HG02870 (cell line): ENCODE measurements around the gene MAD1L1.
A peak's percentile ranks its signal among the peaks of the same experiment; 100 is the strongest.
"Not testable (repeated sequence)": the region's sequence is repeated elsewhere in the genome, so short reads cannot be mapped to it uniquely, and the experiment has no call there.

Experiments
- ATAC-seq: cut with Tn5 transposase; IDR thresholded peaks from one replicate; pipeline ENCODE4 v1.9.1; 2021; ENCODE audit warnings: mild to moderate bottlenecking, moderate library complexity; ENCODE audit not compliant: unreplicated experiment

Gene MAD1L1

GRCh38 chr7:2072798-2073197 lies 159.9 kb downstream of the MAD1L1 start:
- ATAC-seq, result no peak

DNA sequence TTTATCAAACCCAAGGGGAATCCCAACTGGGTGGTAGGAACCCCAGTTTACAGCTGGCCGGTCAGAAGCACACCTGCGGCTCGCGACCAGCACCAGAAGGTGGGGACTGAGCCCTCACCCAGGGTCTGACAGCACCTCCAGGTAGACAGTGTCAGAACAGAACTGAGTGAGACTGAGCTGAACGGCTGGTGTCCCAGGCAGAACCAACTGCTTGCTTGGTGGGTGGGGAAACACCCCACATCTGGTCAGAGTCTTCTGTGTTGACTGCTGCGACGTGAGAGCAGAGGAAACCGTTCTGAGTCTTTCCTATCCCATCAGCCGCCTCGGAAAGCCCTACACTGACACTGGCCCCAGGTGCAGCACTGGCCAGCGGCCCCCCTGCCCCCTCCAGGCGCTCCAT lies 160.7 kb downstream of the MAD1L1 start:
- ATAC-seq, result peak; percentile 95

GRCh38 chr7:2071133-2071832 lies 161.5 kb downstream of the MAD1L1 start:
- ATAC-seq, result no peak

DNA sequence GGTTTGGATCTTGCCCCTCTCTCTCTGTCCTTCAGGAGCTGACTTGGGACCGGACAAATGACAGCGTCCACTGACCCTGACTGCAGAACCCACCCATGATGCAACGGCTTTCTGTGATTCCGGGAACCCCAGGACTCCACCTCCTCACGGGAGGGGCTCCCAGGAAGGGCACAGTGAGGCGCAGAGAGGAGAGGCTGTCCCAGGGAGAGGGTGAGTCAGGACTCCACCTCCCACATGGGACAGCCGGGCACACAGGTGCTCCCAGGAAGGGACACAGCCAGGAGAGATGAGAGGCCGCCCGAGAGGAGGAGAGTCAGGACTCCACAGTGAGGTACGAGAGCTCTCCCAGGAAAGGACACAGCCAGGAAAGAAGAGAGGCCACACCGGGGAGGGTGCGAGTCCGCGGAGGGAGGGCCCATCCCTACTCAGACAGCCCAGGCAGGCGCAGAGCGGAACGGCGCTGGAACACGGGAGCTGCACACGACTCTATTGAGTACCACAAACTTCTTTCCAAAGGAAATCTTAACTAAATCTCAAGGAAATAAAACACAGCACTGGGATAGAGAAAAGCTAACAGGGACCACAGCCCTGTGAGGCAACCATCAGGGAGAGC lies 162.5 kb downstream of the MAD1L1 start:
- ATAC-seq, result no peak

- ATAC-seq, result no peak
These were observed 163.3 kb downstream of the MAD1L1 start for GRCh38 chr7:2069472-2069860.

DNA sequence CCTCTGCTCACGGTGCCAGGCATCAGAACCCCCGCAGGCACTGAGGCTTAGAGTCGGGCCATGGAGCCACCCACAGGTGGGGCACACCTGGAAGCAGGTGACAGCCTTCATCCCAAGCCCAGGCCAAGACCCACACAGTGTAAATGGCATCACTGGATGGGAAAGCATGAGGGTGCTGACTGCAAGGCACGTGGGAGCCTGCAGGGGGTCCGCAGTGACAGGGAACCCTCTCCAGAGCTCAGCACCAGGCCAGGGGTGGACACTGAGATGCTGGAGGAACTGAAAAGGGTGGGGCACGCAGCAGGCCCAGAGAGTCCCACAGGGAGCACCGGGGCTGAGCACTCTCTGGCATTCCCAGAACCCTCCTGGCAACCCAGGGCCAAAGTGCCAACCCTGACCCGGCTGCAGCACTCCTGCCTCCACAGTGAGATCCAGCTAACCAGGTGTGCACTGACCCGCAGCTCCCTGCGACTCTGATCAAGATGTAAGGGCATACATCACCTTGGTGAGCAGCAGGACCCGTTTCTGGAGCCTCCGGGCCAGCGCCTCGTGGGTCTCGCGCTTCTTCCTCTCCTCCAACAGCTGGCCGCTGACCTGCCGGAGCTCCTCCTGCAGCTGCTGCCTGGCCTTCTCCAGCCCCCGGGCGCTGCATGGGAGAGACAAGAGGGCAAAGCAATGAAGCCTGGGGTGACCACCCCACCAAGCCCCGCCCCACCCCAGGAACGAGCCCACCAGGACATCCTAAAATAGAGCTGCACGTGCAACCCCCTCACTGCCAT lies 163.9 kb downstream of the MAD1L1 start:
- ATAC-seq, result no peak

DNA sequence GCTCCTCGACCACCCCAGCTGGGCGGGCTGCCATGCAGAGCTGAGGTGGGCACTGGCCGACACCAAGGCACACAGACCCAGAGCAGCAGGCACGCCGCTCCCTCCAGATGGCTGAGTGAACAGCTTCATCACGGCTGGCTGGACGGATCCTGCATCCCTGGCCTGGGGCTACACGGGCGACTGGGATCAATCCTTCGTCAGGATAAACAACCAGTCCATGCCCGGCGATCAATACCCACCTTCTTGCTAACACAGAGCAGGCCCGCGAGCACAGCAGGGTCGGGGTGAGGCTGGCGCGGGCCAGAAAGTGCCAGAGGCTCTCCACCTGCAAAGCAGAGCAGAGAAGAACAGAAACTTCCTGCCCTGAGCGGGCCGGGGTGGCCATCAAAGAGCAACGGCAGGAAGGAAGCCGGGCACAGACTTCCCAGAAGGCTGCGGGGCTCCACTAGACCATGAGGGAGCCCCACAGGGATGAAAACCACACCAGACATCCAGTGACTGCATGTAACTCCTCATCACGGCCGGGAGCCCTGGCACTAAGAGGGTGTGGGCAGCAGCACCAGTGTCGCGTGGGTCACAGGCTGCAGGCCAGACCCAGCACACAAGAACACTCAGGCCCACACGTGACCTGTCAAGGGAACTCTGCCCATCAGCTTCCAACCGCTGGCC lies 166.4 kb downstream of the MAD1L1 start:
- no peak for ATAC-seq

GRCh38 chr7:2065528-2065927 lies 167.2 kb downstream of the MAD1L1 start:
- no peak for ATAC-seq

GRCh38 chr7:2063563-2064260 lies 169.0 kb downstream of the MAD1L1 start:
- ATAC-seq, result no peak

DNA sequence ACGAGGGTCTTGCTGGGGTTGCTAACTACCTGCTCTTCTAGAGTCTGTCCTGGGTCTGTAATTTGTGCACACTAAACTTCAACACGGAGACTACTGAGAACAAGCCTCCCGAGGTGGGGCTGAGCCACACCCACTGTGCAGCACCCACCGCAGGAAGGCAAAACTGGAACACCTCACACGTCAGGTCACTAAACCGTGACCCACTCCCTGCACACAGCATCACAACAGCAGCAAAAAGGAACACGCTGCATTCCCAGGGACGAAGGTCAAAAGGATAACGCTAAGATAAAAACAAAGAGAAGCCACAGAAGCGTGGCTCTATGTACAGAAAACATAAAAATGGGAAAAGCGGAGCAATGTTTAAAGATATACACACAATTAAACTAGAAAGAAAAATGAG lies 170.1 kb downstream of the MAD1L1 start:
- ATAC-seq, result no peak

DNA sequence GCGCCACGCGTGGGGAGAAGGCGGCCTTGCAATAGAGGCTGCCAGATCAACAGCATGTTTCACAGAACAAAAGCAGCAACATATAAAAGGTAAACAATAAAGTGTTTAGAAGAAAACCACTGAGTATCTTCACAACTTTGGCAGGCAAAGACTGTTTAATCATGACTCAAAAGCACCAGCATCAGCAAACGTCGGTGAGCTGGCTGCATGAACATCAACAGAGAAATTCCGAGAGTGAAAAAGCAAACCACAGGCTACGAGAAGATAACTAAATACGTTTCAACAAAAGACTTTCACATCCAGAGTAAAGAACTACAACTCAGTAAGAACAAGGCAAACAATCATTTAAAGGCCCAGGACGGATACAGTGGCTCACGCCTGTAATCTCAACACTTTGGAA lies 172.0 kb downstream of the MAD1L1 start:
- no peak for ATAC-seq

DNA sequence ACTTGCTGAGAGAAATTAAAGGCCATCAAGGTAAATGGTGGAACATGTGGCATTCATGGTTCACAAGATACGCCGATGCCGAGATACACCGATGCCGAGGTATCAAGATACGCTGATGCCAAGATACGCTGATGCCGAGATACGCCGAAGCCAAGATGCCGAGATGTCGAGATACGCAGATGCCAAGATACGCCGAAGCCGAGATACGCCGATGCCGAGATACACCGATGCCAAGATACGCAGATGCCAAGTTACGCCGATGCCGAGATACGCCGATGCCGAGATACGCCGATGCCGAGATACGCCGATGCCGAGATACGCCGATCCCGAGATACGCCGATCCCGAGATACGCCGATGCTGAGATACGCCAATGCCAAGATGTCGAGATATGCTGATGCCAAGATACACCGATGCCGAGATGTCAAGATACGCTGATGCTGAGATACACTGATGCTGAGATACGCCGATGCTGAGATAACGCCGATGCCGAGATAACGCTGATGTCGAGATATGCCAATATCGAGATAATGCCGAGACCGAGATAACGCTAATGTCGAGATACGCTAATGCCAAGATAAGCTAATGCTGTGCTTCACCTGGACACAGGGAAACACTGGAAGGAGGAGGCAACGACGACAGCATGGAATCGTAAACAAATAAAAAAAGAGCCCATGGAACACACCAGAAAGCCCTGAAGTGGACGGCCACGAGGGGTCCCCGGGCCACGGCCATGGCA lies 172.6 kb downstream of the MAD1L1 start:
- no peak for ATAC-seq

DNA sequence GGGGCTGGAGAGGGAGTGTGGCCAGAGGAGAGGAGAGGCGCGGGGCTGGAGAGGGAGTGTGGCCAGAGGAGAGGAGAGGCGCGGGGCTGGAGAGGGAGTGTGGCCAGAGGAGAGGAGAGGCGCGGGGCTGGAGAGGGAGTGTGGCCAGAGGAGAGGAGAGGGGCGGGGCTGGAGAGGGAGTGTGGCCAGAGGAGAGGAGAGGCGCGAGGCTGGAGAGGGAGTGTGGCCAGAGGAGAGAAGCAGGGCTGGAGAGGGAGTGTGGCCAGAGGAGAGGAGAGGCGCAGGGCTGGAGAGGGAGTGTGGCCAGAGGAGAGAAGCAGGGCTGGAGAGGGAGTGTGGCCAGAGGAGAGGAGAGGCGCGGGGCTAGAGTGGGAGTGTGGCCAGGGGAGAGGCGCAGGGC lies 174.5 kb downstream of the MAD1L1 start:
- not testable (repeated sequence) for ATAC-seq

GRCh38 chr7:2055956-2056355 lies 176.8 kb downstream of the MAD1L1 start:
- no peak for ATAC-seq

GRCh38 chr7:2054927-2055326 lies 177.8 kb downstream of the MAD1L1 start:
- ATAC-seq, result no peak

GRCh38 chr7:2053395-2053794 lies 179.3 kb downstream of the MAD1L1 start:
- no peak for ATAC-seq

DNA sequence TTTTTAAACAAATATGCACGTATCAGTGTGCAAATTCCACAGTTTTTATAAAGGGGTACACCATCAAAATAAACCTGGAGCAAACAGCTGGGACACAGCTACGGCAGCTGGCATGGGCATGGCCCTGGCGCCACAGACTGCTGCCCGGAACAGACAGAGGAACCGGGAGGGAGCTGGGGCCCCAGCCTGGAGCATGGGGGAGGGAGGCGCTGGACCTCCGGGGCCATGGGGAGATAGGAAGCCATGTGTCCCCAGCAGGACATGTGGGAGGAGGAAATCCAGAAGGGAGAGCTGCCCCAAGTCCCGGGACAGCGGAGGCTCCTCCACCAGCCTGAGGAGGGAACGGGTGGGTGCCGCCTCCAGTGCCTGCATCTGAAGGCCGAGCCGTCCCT lies 180.1 kb downstream of the MAD1L1 start:
- no peak for ATAC-seq

- no peak for ATAC-seq
These were observed 180.8 kb downstream of the MAD1L1 start for GRCh38 chr7:2051707-2052656.

DNA sequence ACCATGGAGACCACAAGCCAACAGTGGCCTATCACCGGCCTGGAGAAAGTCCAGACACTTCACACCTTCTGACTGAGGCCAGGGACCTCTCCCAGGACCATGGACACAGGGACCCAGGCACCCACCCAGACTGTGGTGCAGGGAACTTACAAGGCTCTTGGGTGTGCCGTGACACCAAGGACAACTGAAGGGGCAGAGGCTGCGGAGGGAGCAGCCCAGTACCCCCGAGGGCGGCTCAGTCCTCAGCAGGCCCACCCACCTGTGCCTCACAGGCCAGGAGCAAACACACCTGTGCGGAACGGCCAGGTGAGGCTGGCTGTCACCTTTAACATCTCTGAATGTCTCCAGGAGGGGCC lies 182.3 kb downstream of the MAD1L1 start:
- no peak for ATAC-seq
